ENCODE measurements around the gene TRMT5. TPM values are rescaled to one million over a fixed set of nuclear protein-coding genes. Genes with fewer than 3 reads are reported as not detected.

Gene TRMT5, protein sequence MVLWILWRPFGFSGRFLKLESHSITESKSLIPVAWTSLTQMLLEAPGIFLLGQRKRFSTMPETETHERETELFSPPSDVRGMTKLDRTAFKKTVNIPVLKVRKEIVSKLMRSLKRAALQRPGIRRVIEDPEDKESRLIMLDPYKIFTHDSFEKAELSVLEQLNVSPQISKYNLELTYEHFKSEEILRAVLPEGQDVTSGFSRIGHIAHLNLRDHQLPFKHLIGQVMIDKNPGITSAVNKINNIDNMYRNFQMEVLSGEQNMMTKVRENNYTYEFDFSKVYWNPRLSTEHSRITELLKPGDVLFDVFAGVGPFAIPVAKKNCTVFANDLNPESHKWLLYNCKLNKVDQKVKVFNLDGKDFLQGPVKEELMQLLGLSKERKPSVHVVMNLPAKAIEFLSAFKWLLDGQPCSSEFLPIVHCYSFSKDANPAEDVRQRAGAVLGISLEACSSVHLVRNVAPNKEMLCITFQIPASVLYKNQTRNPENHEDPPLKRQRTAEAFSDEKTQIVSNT
- total RNA-seq: 10.2 and 11.7 TPM in 2 replicates

DNA sequence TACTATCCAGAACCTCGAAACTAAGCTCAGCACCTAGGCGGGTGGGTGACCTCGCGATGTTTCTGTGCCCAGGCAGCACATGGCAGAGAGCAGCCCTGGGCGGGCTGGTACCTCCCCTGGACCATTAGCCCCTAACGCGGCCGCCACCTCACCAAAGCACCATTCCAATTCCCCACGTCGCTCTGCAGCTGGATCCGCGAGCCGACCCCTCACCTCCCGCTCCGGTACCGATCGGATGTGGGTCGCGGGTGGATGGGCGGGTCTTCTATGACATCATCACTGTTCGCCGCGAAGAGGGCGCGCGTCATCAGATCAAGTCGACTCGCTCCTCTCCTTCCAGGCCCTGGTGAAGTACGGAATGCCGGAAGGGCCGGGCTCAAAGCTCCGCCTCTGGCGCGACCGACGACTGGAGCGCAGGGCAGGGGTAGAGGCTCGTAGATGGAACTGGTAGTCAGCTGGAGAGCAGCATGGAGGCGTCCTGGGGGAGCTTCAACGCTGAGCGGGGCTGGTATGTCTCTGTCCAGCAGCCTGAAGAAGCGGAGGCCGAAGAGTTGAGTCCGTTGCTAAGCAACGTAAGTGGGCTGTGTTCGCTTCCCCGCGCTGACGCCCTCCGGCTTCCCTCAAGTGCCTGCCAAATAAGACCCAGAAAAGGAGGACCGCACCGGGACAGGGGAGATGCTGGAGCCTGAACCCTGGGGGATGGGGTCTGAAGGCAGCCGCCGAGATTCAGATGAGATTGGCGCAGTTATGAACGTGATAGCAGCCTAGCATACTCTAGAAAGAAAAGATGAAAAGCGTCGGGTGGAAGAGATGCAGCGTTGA is at the start of gene TRMT5, which contains the start of gene SLC38A6:
Gene TRMT5, minus strand, starts transcription at position 269 of the 822 bp plus-strand sequence. Its CDS starts 106 bp downstream, at position 163.
Gene SLC38A6, plus strand, starts transcription at position 435 of the 822 bp plus-strand sequence. Its CDS starts 33 bp downstream, at position 468.

Other genes with a start within 250 kb of the TRMT5 start
- gene MNAT1, start 246.3 kb downstream of the TRMT5 start, total RNA-seq: 15.4 and 39.0 TPM in 2 replicates
- gene SLC38A6, start 166 bp upstream of the TRMT5 start, total RNA-seq: 16.5 and 18.9 TPM in 2 replicates